GM18868 (cell line): ENCODE data around the gene CCDC43.

ENCODE experiments used
- ATAC-seq: cut with Tn5 transposase; IDR thresholded peaks from one replicate; pipeline ENCODE4 v1.9.1; 2021; ENCODE audit warnings: mild to moderate bottlenecking, moderate library complexity; ENCODE audit not compliant: unreplicated experiment

CCDC43 gene

DNA sequence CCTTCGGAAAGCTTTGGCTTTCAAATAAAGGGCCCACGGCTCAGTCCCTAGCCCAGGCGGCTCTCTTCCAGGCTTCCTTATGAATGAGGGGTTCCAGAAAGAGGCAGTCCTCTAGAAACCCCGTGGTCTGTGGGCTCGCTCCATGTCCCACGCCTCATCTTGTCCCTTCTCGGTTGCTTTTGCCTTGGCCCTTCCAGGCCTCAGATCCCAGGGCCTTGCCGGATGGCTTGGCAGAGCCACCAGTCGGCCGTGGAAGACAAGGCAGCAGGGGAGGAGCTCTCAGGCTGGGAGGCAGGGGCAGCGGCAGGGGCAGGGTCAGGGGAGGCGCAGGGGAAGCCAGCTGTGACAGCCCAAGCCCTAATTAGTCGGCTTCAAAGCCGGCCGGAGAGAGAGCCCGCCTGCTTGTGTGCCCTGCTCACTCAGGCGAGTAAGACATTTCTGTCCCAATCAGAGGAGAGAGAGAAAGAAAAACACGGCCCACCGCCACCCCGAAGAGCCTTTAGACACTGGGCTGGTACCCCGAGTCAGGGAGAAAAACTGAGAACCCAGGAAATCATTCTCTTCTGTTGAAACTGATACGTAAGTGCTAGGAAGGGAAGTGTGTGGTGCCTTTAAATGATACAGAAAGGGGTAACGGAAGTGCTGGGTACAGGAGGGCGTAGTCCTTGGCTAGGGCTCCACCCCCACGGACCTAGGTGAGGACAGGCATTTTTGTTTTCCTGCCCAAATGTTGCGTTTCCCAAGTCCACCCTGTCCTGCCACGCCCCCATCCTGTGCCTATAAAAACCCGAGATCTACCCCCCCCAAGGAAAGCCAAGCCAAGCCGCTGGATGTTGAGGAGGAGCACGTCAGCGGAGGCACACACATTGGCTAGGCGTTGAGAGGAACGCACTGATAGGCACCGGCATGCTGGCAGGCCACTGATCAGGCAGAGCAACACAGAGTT is 61.1 kb downstream of the CCDC43 start:
- no peak for ATAC-seq

GRCh38 chr17:44627513-44628242 is 61.9 kb downstream of the CCDC43 start:
- ATAC-seq: no peak
